ENCODE data around the gene DAB2IP.
"Not testable (repeated sequence)": the region's sequence is repeated elsewhere in the genome, so short reads cannot be mapped to it uniquely, and the experiment has no call there.

DAB2IP gene

GRCh38 chr9:121613009-121613752 is 38.3 kb upstream of the DAB2IP start:
- Histone ChIP-seq H3K9me2 (replicated peaks; ENCODE audit: insufficient read depth, low read length) (no peaks in the 10 kb centered on the region), H3K79me2 (ENCODE audit: insufficient read depth, low read length) (no peaks in the 10 kb centered on the region)

GRCh38 chr9:121616123-121616755 is 35.2 kb upstream of the DAB2IP start:
- no peaks in the 10 kb centered on the region for H3K27me3 ChIP-seq (ENCODE audit: low read length)
- H3K9me2 ChIP-seq (replicated peaks; ENCODE audit: insufficient read depth, low read length), result no peaks in the 10 kb centered on the region
- no peak overlapping the region for H3K9ac ChIP-seq (ENCODE audit: low read length)
- no peak overlapping the region for H3K4me3 ChIP-seq (ENCODE audit: insufficient read depth, low read length, poor library complexity, severe bottlenecking)
- H3K4me2 ChIP-seq (ENCODE audit: low read depth, low read length, poor library complexity, severe bottlenecking), result no peak overlapping the region
- no peaks in the 10 kb centered on the region for H3F3A ChIP-seq (ENCODE audit: insufficient read depth)
- TF ChIP-seq CTCF (IDR thresholded peaks at IDR 0.05; ENCODE audit: insufficient read depth, low read length, poor library complexity, severe bottlenecking) (no peak), EZH2phosphoT487 (conservative IDR thresholded peaks at IDR 0.05; ENCODE audit: low read length) (no peak)
- no peaks in the 10 kb centered on the region for H3K79me2 ChIP-seq (ENCODE audit: insufficient read depth, low read length)
- no peak overlapping the region for H2AFZ ChIP-seq (ENCODE audit: low read depth, low read length, severe bottlenecking)
- no peaks in the 10 kb centered on the region for H3K36me3 ChIP-seq (ENCODE audit: low read length)
- no peaks in the 10 kb centered on the region for H3K9me3 ChIP-seq (ENCODE audit: insufficient read depth, low read length)
- no peak overlapping the region for H3K27ac ChIP-seq (ENCODE audit: low read depth, low read length)
- no peaks in the 10 kb centered on the region for H4K20me1 ChIP-seq (ENCODE audit: low read depth, low read length)

More at GRCh38 chr9:121613009-121613752, 38.3 kb upstream of the DAB2IP start:
- H3K27me3 ChIP-seq (ENCODE audit: low read length), result no peaks in the 10 kb centered on the region
- no peaks in the 10 kb centered on the region for H3F3A ChIP-seq (ENCODE audit: insufficient read depth)
- H3K4me2 ChIP-seq (ENCODE audit: low read depth, low read length, poor library complexity, severe bottlenecking), result no peak overlapping the region
- no peak overlapping the region for H3K9ac ChIP-seq (ENCODE audit: low read length)
- H4K20me1 ChIP-seq (ENCODE audit: low read depth, low read length), result no peaks in the 10 kb centered on the region
- TF ChIP-seq CTCF (IDR thresholded peaks at IDR 0.05; ENCODE audit: insufficient read depth, low read length, poor library complexity, severe bottlenecking), result no peak
- no peak for TF ChIP-seq EZH2phosphoT487 (conservative IDR thresholded peaks at IDR 0.05; ENCODE audit: low read length)
- H3K9me3 ChIP-seq (ENCODE audit: insufficient read depth, low read length), result no peaks in the 10 kb centered on the region
- H2AFZ ChIP-seq (ENCODE audit: low read depth, low read length, severe bottlenecking), result no peak overlapping the region
- H3K4me3 ChIP-seq (ENCODE audit: insufficient read depth, low read length, poor library complexity, severe bottlenecking), result no peak overlapping the region
- H3K36me3 ChIP-seq (ENCODE audit: low read length), result no peaks in the 10 kb centered on the region
- no peak overlapping the region for H3K27ac ChIP-seq (ENCODE audit: low read depth, low read length)

- Histone ChIP-seq H3K36me3 (ENCODE audit: low read length) (no peaks in the 10 kb centered on the region), H3K27me3 (ENCODE audit: low read length) (no peaks in the 10 kb centered on the region), H3K9ac (ENCODE audit: low read length) (no peak overlapping the region), H3K4me2 (ENCODE audit: low read depth, low read length, poor library complexity, severe bottlenecking) (no peak overlapping the region), H3K9me2 (replicated peaks; ENCODE audit: insufficient read depth, low read length) (no peaks in the 10 kb centered on the region), H3F3A (ENCODE audit: insufficient read depth) (no peaks in the 10 kb centered on the region), H3K27ac (ENCODE audit: low read depth, low read length) (no peak overlapping the region), H4K20me1 (ENCODE audit: low read depth, low read length) (no peaks in the 10 kb centered on the region), H3K4me3 (ENCODE audit: insufficient read depth, low read length, poor library complexity, severe bottlenecking) (no peak overlapping the region), H2AFZ (ENCODE audit: low read depth, low read length, severe bottlenecking) (no peak overlapping the region), H3K79me2 (ENCODE audit: insufficient read depth, low read length) (no peaks in the 10 kb centered on the region), H3K9me3 (ENCODE audit: insufficient read depth, low read length) (no peaks in the 10 kb centered on the region)
- TF ChIP-seq CTCF (IDR thresholded peaks at IDR 0.05; ENCODE audit: insufficient read depth, low read length, poor library complexity, severe bottlenecking), result no peak
Measured at GRCh38 chr9:121618504-121618903, 32.9 kb upstream of the DAB2IP start.

- not testable (repeated sequence) for H3K4me3 ChIP-seq (ENCODE audit: insufficient read depth, low read length, poor library complexity, severe bottlenecking); H3K79me2 ChIP-seq (ENCODE audit: insufficient read depth, low read length); H3K9me2 ChIP-seq (replicated peaks; ENCODE audit: insufficient read depth, low read length); H3K27ac ChIP-seq (ENCODE audit: low read depth, low read length); H3F3A ChIP-seq (ENCODE audit: insufficient read depth); H2AFZ ChIP-seq (ENCODE audit: low read depth, low read length, severe bottlenecking); H3K9me3 ChIP-seq (ENCODE audit: insufficient read depth, low read length); H3K36me3 ChIP-seq (ENCODE audit: low read length); H3K27me3 ChIP-seq (ENCODE audit: low read length); H4K20me1 ChIP-seq (ENCODE audit: low read depth, low read length); H3K4me2 ChIP-seq (ENCODE audit: low read depth, low read length, poor library complexity, severe bottlenecking); H3K9ac ChIP-seq (ENCODE audit: low read length)
Measured at GRCh38 chr9:121618910-121619309, 32.5 kb upstream of the DAB2IP start.
